HUES48 (cell line): ENCODE data around the gene STMND1.

ENCODE experiments used
- H3K27ac ChIP-seq: one replicate; pipeline ENCODE4 v1.7.0; 2013; ENCODE audit warnings: low read depth, low read length, inconsistent platforms
- H3K27me3 ChIP-seq: 2 replicates; pipeline ENCODE4 v1.6.1; 2013; ENCODE audit warnings: mild to moderate bottlenecking, low read length; ENCODE audit not compliant: control insufficient read depth, insufficient read depth
- H3K36me3 ChIP-seq: 2 replicates; pipeline ENCODE4 v1.6.1; 2013; ENCODE audit warnings: low read length; ENCODE audit not compliant: control insufficient read depth, insufficient read depth
- H3K4me1 ChIP-seq: 2 replicates; pipeline ENCODE4 v1.6.1; 2013; ENCODE audit warnings: mild to moderate bottlenecking, low read length; ENCODE audit not compliant: control insufficient read depth, insufficient read depth
- H3K4me3 ChIP-seq: 2 replicates; pipeline ENCODE4 v1.5.1; 2013; ENCODE audit warnings: mild to moderate bottlenecking, low read depth, low read length
- H3K9ac ChIP-seq: 2 replicates; pipeline ENCODE4 v1.6.1; 2013; ENCODE audit warnings: mild to moderate bottlenecking, low read depth, low read length, moderate library complexity
- H3K9me3 ChIP-seq: 2 replicates; pipeline ENCODE4 v1.6.1; 2013; ENCODE audit warnings: low read length; ENCODE audit not compliant: control insufficient read depth, insufficient read depth

Gene STMND1

DNA sequence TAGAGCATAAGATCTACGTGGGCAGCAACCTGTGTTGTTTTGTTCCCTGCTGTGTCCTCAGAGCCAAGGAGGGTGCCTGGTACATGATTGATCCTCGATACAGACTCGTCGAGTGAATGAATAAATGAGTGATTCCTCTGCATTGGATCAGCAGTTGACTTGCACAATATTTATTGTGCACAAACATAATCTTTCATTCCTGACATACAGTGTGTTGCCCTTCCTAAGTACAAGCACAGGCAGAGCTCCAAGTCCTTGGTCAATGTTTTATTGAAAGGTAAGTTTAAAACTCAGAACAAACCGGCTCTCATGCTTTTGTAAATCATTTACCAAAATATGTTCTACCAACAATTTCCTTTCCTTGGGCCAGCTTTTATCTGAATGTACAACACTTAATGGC, 57.4 kb downstream of the STMND1 start:
- Histone ChIP-seq H3K4me1 (no peaks in the 10 kb centered on the region), H3K9ac (no peak overlapping the region), H3K36me3 (no peaks in the 10 kb centered on the region), H3K27me3 (no peaks in the 10 kb centered on the region), H3K27ac (no peak overlapping the region), H3K9me3 (no peaks in the 10 kb centered on the region), H3K4me3 (no peak overlapping the region)

DNA sequence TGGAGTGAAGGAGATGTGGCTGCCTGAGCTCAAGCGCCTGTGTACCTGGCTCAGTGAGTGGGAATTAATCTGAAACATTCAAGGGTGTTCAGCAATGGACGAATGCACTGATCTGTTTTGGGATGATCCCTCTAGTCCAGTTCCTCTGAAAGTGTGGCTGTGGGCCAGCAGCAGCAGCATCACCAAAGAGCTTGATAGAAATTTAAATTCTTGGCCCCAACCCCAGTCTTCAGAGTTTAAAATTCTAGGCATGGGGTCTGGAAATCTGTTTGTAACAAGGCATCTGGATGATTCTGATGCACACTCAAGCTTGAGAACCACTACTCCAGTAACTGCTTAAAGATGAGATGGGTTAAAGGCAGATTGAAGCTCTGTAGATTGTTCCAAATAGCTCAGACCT, 59.2 kb downstream of the STMND1 start:
- Histone ChIP-seq H3K27ac (no peak overlapping the region), H3K4me1 (no peaks in the 10 kb centered on the region), H3K27me3 (no peaks in the 10 kb centered on the region), H3K9me3 (no peaks in the 10 kb centered on the region), H3K9ac (no peak overlapping the region), H3K36me3 (no peaks in the 10 kb centered on the region), H3K4me3 (no peak overlapping the region)

DNA sequence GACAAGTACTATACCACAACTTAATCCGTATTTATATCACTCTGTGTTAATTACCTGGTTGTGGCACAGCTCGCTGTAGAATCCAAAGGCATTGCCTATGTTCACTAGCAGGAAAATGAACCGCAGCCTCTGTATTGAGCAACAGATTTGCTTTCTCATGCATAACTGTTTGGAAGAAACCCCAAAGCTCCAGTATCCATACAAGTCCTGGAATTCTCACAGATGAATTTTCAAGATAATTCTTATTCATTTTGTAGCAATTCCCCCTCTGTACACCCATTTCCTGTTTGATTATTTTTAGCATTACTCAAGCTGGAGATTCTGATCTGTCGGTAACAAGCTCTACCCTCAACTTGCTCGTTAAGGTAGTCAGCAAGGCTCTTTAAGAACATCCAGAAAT, 63.5 kb downstream of the STMND1 start:
- Histone ChIP-seq H3K4me3 (no peak overlapping the region), H3K9ac (no peak overlapping the region), H3K27ac (no peak overlapping the region), H3K9me3 (no peaks in the 10 kb centered on the region), H3K4me1 (no peaks in the 10 kb centered on the region), H3K27me3 (no peaks in the 10 kb centered on the region), H3K36me3 (no peaks in the 10 kb centered on the region)

DNA sequence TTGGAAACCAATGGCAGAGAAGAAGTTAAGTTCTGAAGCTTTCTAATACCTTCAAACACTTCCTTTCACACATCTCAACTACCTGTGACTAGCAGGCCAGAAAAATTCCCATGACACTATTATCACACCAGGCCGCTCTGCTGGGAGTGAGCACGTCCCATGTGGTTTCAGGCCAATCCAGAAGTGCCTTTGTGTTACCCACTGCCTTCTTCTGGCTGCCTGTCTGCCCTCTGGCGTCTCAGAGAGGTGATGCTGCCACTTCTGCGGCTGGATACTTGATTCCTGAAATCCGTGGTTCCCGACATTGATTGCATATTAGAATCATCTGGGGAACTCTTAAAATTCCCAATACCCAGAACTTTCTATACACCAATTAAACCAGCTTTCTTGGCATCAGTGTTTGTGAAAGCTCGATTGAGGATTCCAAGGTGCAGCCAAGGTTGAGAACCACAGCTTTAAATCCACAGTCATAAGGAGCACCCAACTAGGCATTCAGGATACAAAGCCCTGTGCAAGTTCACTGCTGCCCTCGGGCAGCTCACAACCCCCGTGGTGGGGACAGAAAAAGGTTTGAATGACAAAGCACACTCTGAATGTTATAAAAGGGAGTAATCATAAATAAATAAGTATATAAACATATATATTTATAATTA, 65.6 kb downstream of the STMND1 start:
- no peaks in the 10 kb centered on the region for H3K9me3 ChIP-seq
- H3K27ac ChIP-seq: no peak overlapping the region
- H3K36me3 ChIP-seq: no peaks in the 10 kb centered on the region
- no peaks in the 10 kb centered on the region for H3K27me3 ChIP-seq
- H3K4me3 ChIP-seq: no peak overlapping the region
- no peak overlapping the region for H3K9ac ChIP-seq
- no peaks in the 10 kb centered on the region for H3K4me1 ChIP-seq

DNA sequence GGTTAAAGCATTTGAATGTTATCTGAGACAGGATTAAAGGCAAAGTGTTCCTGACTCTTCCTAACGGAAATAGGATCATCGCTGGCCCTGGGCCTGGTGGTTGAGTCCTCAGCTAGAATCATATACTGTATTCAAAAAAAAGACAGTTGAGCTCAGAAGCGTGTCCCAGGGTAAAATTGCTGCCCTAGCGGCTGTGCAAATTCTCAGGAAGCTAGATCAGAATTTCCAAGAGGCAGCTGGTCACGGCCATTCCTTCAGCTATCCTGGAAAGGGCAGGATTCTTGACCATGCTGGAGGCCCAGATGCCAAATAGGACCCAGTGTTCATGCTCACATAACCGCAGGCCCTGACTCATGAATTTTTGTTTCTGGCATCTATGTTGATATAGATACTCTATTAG, 67.4 kb downstream of the STMND1 start:
- Histone ChIP-seq H3K27ac (no peak overlapping the region), H3K36me3 (no peaks in the 10 kb centered on the region), H3K9ac (no peak overlapping the region), H3K9me3 (no peaks in the 10 kb centered on the region), H3K27me3 (no peaks in the 10 kb centered on the region), H3K4me1 (no peaks in the 10 kb centered on the region), H3K4me3 (no peak overlapping the region)

DNA sequence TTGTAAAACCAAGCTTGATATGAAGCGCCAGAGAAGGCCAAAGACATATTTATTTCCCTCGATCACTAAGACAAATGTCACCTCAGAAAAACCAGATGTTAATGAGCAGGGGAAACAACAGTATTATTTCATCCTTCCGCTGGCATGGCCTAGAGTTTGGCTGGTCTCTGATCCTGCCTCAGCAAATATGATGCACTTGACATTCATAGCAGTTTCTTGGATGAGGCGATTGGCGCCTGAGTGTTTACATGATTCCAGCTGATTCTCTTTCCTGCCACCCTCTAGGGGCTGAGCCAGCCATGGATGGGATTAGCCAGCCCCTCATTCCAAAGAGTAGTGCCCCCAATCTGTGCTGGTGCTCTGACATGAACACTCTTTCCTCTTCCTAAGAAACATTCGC, 67.9 kb downstream of the STMND1 start:
- Histone ChIP-seq H3K9me3 (no peaks in the 10 kb centered on the region), H3K4me3 (no peak overlapping the region), H3K4me1 (no peaks in the 10 kb centered on the region), H3K27me3 (no peaks in the 10 kb centered on the region), H3K27ac (no peak overlapping the region), H3K9ac (no peak overlapping the region), H3K36me3 (no peaks in the 10 kb centered on the region)

DNA sequence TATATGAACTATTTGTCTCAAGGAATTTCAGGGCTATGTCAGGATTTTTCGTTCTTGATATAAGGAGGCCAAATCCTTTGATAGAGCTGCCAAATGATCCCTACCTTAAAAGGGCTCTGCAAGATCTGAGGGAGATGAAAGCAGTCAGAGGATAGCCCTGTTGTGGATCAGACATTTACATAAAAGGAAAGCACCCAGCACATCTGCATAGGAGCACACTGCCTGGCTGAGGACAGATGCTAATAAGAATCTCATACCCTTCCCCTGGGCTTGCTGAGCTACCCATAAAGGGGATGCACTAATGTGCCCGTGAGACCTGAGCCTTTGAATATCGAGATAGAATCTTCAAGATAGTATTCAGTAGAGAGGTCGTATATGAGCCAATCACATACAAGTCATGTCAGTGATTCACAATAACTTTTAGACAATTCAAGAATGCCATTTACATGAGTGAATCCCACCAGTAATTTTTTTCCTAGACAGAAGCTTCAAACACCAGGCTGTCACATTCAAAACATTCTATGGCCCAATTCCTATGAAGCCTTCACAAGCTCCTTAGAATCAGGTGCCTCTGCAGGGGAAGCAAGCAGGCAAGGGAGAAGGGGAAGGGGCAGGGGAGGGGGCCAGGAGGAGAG, 71.1 kb downstream of the STMND1 start:
- Histone ChIP-seq H3K4me1 (no peaks in the 10 kb centered on the region), H3K9ac (no peak overlapping the region), H3K27me3 (no peaks in the 10 kb centered on the region), H3K9me3 (no peaks in the 10 kb centered on the region), H3K36me3 (no peaks in the 10 kb centered on the region), H3K4me3 (no peak overlapping the region), H3K27ac (no peak overlapping the region)

DNA sequence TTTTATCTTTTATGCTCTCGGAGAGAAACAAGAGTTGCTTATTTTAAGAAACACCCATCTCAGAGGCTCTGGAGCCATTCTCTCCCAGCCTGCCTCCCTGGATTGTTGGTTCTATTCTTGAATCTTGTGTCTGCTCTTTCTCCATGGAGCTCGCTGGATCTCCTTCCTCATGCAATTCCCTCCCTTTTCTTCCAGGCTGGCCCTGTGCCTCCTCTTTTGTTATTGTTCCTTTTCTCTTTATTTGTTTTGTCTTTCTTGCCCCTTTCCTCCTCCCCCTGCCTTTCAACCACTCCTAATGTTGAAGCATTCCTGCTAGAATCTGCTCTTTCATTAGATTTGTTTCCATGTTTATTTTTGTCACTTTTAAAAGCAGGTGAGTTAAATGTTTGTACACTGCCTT, 76.5 kb downstream of the STMND1 start:
- Histone ChIP-seq H3K36me3 (no peaks in the 10 kb centered on the region), H3K9ac (no peak overlapping the region), H3K4me3 (no peak overlapping the region), H3K27me3 (no peaks in the 10 kb centered on the region), H3K9me3 (no peaks in the 10 kb centered on the region), H3K4me1 (no peaks in the 10 kb centered on the region), H3K27ac (no peak overlapping the region)

DNA sequence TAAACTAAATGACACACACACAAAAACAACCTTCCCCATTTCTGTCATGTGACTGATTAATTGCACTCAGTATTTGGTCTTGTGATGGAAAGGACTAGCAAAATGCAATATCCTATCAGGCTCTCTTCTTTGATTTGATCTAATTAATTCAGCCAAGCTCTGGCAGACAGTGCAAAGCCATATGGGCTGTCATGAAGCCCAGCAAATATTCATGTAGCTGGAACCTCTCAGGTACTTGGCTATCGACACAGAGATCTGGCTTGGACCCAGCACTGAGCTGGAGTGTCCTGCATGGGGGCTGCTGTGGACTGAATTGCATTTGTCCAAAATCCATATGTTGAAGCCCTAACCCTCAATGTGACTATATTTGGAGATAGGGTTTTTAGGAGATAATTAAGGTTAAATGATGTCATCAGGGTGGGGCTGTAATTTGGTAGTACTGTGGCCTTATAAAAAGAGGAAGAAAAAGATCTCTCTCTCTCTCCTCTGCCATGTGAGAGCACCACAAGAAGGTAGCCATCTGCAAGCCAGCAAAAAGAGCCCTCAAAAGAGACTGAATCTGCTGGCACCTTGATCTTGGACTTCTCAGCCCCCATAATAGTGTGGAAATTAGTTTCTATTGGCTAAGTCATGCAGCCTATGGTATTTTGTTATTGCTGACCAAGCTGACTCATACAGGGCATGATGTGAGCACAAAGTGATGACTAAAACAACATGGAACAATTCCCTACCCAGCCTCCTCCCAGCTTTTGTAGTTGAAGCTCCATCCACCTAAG, 77.1 kb downstream of the STMND1 start:
- H3K4me3 ChIP-seq: no peak overlapping the region
- H3K4me1 ChIP-seq: no peaks in the 10 kb centered on the region
- no peak overlapping the region for H3K9ac ChIP-seq
- H3K27me3 ChIP-seq: no peaks in the 10 kb centered on the region
- H3K9me3 ChIP-seq: no peaks in the 10 kb centered on the region
- H3K27ac ChIP-seq: no peak overlapping the region
- H3K36me3 ChIP-seq: no peaks in the 10 kb centered on the region

DNA sequence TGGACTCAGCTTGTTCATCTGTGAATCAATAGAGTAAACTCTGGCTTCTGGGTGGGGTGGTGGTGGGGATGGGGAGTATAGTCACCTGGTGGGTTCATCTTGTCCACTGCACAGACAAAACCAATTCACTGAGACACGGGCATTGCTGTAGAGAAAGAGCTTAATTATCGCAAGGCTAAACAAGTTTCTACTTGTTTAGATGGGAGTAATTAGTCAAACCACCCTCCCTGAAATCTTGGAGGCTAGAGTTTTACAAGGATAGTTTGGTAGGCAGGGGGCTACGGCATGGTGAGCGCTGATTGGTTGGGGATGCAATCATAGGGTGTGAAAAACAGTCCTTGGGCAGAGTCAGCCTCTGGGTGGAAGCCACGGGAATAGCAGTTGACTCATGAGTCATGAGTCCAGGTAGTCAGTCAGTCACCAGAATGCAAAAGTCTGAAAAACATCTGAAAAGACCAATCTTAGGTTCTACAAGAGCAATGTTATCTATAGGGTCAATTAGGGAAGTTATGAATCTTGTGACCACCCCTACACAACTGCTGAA, 77.8 kb downstream of the STMND1 start:
- H3K9me3 ChIP-seq: no peaks in the 10 kb centered on the region
- no peak overlapping the region for H3K9ac ChIP-seq
- no peak overlapping the region for H3K4me3 ChIP-seq
- H3K4me1 ChIP-seq: no peaks in the 10 kb centered on the region
- no peak overlapping the region for H3K27ac ChIP-seq
- H3K27me3 ChIP-seq: no peaks in the 10 kb centered on the region
- no peaks in the 10 kb centered on the region for H3K36me3 ChIP-seq
